ENCODE data around the gene ULBP2.
"Not testable (repeated sequence)": the region's sequence is repeated elsewhere in the genome, so short reads cannot be mapped to it uniquely, and the experiment has no call there.

ULBP2 gene

DNA sequence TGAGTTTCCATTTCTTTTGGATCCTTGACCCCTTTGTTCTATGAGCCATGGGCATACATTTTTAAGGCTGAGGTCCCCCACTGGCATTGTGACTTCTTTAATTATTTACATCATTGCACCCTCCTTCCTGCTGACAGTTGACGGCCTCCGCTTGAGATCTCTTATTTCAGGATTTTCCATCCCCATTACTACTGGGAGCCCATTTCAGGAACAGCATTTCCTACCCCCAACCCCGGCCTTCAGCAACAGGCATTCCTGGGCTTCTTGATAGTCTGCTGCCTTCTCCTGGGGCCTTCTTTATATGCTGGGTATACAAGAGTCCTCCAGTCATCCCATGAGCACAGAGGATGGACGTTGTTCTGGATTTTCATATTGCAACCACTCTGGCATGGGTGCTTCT is 25.8 kb downstream of the ULBP2 start:
- DNase-seq (ENCODE audit: low read depth, low spot score), result no peak

DNA sequence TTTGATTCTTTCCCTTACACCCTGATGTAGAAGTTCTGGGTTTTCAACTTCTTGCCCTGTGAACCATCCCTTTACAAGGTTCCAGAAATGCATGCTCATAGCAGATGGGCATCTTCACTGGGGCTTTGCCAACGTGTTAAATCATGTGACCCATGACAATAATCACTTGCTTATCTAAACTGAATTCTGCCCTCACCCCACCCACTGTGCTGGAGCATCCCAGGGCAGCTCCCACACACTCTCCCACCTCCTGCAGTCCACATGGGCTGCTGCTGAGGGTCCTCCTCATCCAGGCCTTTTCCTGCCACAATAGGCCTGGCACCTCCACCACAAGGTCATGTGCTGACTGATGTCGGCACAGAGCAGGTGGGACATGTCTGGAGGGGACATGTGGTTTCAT is 26.2 kb downstream of the ULBP2 start:
- DNase-seq (ENCODE audit: low read depth, low spot score), result not testable (repeated sequence)

DNA sequence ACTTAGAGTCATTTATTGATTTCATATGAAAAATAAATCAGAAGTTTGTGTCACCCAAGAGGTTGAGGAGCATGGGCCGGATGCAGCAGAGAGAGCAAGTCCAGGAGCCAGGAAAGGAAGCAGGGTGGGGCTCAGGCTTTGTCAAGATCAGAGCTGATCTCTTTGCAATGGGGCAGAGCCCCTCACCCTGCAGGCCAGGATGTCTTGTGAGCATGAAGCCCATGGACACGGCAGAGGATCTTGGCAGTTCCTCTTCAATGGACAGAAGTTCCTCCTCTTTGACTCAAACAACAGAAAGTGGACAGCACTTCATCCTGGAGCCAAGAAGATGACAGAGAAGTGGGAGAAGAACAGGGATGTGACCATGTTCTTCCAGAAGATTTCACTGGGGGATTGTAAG is 27.1 kb downstream of the ULBP2 start:
- not testable (repeated sequence) for DNase-seq (ENCODE audit: low read depth, low spot score)

DNA sequence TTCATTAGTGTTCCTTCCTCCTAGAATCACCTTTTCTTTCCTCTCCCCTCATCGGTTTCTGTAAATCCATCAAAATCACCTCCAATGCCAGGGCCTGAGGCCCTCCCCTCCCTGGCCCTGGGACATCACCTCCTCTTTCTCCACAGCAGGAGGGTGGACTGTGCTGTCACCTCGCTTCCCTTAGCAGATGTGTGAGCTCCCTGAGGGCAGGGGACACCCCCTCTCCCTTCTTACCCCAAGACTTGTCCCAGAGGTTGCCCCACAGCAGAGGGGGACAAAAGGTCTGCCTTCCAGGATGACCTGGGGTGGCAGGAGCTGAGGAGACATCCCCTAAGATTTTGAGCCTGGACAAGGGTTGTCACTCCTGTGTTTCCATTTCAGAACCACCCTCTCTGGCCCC is 27.8 kb downstream of the ULBP2 start:
- no peak for DNase-seq (ENCODE audit: low read depth, low spot score)

DNA sequence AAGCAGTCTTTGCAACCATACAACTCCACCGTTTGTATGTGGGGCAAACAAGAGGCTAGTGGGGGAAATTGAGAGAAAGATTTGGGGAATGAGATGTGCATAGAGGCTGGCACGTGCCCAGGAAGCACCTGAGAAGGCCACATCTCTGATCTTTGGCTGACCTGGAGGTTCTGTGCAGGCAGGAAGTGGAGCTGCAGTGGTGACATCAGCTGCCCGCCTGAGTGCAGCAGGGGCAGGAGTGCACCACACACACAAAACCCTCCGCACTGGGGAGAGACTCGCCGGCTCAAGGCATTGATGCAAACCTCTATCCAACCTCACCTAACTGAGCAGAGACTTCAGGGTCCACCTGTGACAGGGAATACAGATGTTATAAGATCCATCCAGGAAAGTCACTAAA is 32.6 kb downstream of the ULBP2 start:
- DNase-seq (ENCODE audit: low read depth, low spot score), result not testable (repeated sequence)

DNA sequence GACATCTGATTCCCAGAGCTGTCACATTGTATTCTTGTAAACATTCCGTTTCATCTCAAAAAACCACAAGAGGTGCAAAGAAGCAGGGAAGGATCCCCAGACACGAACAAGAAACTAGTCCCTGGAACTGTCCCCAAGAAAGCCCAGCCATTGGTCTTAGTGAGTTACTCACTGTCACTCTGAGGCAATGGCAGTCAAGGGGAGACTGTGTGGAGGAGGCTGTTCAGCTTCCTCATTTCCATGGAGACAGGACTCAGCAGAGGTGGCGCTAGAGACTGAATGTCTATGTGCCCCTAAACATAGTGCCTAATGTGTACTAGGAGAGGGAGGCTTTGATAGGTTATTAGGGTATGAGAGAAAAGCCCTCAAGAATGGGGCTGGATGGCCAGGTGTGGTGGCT is 33.0 kb downstream of the ULBP2 start:
- no peak for DNase-seq (ENCODE audit: low read depth, low spot score)

DNA sequence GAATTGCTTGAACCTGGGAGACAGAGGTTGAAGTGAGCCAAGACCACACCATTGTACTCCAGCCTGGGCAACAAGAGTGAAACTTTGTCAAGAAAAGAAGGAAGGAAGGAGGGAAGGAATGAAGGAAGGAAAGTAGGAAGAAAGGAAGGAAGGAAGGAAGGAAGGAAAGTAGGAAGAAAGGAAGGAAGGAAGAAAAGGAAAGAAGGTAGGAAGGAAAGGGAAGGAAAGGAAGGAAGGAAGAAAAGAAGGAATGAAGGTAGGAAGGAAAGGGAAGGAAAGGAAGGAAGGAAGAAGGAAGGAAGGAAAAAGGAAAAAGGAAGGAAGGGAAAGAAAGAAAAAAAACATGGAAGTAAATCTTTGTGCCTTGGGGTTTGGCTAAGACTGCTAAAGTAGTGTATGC is 33.6 kb downstream of the ULBP2 start:
- no peak for DNase-seq (ENCODE audit: low read depth, low spot score)

DNA sequence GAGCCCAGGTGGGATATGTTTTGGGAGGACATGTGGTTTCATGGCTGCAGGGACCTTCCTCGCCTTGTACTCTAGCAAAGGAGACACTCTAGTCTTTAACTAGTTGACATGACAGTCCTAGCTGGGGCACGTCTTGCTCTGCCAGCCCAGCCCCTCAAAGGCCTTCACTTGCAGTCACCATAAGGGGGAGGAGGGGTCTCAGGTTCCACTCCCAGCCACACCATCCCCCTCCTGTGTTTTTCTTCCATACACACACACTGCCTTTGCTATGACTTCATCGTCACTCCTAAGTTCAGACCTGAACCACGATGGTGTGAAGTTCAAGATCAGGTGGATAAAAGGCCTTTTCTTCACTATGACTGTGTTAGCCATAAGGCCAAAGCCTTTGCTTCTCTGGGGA is 35.4 kb downstream of the ULBP2 start:
- no peak for DNase-seq (ENCODE audit: low read depth, low spot score)

DNA sequence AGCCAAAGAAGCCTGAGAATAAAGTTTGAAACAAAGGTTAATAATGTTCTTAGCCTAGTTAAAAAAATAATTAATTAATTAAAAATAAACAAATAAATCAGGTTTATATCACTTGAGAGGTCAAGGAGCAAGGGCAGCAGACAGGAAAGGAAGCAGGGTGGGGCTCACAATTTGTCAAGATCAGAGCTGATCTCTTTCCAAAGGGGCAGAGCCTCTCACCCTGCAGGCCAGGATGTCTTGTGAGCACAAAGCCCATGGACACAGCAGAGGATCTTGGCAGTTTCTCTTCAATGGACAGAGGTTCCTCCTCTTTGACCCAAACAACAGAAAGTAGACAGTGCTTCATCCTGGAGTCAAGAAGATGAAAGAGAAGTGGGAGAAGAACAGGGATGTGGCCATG is 36.8 kb downstream of the ULBP2 start:
- DNase-seq (ENCODE audit: low read depth, low spot score), result no peak

DNA sequence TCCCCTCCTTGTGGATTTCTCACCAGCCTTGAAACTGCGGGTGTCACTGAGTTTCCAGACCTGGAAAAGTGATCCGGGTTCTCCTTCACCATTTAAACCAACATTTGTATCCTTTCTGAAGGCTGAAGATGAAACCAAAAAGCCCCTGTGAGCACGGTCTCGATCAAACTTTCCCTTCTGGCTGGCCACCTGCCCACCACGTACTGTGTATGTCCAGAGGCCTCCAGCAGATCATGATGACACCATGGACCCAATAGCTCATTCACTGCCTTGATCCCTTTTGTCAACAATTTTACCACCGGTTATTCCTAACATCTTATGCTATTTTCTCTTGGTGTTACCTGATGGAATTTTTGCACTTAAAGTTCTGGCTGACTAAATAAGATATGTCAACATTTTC is 37.5 kb downstream of the ULBP2 start:
- DNase-seq (ENCODE audit: low read depth, low spot score), result no peak

DNA sequence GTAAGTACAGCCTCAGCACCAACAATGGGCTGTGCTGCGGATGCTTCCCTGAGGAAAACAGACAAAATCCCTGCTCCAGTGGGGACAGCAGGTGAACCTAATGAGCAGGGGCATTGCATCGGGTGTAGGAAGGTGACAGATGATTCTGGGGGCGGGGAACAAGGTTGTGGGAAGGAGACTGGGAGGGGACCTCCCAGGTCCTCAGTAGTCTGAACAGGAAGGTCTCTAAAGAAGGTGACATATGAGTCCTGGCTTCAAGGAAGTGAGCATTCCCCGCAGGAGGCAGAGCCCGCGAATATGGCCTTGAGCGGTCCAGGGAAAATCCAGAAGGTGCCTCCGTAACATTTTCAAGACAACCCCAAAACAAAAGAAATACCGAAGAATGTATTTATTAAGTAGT is 41.3 kb downstream of the ULBP2 start:
- no peak for DNase-seq (ENCODE audit: low read depth, low spot score)

DNA sequence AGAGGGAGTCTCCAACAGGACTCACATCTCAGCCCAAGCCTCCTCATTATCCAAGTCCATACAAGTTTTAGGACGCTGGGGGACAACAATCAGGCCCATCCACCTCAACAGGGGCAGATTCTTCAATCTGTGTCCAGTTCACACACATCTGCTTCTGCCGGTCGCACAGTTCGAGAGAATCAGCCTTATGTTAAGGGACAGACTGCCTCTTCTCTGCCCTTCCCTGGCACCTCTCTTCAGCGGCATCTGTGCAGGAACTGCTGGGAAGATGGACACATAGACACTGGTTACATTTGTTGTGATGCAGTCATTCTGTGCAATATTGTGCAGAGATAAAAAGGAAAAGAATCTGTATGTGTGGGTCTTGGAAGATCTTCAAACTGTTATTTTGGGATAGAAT is 43.0 kb downstream of the ULBP2 start:
- no peak for DNase-seq (ENCODE audit: low read depth, low spot score)

DNA sequence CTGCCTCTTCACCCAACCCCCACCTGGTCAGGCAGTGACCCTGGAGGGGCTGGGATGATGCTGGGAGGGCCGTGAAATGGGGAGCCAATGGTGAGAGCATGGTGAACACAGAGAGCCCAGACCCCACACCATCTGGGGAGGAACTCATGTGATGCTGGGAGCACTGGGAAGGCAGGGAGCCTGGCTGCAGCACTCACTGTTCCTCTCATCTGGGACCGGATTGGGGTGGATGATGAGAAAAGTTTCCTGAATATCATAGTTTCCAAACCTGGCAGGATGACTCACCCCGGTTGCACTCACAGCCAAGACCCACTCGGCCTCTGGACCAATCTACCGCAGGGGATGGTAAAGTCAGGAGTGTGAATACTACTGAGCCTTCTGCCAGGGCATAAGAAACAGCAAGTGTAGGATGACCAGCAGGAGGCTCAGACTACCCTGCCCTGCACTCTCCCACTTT is 43.7 kb downstream of the ULBP2 start:
- no peak for DNase-seq (ENCODE audit: low read depth, low spot score)

DNA sequence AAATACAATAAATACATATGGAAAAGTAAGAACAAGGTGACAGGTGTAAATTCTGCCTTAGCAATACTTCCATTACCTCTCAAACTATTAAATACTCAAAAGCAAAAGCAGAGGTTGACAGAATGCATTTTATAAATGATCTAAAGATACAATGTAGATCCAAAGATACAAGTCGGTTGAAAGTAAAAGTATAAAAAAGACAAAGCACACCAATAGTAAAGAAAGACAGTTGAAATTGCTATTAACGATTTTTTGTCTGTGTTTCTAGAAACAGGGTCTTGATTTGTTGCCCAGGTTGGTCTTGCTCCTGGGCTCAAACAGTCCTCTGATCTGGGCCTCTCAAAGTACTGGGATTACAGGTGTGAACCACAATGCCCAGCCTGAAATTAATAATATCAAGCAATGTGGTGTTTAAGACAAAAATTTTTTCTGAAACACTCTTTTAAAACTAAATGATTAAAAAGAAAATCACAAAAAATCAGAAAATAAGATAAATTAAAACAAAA is 45.8 kb downstream of the ULBP2 start:
- DNase-seq (ENCODE audit: low read depth, low spot score), result no peak

DNA sequence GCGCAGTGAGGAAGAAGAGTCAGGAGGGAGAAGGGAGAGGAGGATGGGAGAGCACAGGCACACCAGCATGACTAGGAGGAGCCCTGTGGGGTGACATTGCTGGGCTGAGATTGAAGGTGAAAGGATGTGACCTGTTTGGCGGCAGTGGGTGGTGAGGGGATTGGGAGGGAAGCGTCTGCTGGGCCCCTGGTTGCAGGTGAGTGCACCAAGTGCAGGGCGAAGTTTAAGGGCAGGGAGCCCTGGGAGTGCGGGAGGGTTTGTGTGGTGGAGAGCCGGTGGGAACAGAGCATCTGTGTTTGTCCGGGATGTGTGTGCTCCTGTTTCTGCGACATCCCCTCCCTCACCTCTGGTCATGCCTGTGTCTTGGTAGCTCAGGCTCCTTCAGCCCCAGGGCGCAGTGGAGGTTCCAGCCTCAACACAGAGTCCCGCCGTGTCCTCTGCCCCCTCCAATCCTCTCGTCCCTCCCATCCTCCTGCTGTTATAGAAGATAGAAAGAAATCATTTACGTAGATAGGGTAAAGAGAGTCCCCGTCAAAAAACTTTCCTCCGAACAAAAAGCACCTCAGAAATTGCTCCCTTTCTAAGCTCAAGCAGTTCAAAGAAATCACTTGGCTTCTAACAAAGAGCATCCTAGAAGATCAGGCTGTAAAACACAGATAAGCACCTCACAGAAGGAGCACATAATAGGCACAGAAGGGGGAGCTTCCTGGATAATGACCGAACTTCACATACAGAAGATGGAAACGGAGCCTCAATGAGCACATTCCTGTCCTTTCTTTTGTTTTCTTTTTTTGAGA is 46.9 kb downstream of the ULBP2 start:
- DNase-seq (ENCODE audit: low read depth, low spot score), result peak; percentile 84

DNA sequence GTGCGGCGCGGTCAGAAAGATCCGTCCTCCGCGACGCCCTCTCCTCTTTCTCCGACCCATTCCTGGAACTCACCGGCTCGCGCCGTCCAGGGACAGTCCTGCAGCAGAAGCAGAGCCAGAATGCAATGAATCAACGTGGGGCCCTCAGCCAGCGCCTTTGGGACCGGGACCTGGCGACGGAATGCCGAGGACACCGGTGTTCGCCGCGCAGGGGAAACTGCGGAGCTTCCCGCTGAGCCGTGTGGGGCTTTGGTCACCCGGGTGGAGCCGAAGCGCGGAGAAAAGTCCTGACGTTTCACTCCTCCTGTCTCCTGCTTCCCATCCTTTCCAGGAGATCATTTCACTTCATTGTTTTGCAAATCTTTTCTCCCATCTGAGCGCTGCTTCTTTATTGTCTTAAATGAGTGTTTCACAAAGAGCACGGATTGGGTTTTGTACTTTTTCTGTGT is 48.4 kb downstream of the ULBP2 start:
- no peak for DNase-seq (ENCODE audit: low read depth, low spot score)

DNA sequence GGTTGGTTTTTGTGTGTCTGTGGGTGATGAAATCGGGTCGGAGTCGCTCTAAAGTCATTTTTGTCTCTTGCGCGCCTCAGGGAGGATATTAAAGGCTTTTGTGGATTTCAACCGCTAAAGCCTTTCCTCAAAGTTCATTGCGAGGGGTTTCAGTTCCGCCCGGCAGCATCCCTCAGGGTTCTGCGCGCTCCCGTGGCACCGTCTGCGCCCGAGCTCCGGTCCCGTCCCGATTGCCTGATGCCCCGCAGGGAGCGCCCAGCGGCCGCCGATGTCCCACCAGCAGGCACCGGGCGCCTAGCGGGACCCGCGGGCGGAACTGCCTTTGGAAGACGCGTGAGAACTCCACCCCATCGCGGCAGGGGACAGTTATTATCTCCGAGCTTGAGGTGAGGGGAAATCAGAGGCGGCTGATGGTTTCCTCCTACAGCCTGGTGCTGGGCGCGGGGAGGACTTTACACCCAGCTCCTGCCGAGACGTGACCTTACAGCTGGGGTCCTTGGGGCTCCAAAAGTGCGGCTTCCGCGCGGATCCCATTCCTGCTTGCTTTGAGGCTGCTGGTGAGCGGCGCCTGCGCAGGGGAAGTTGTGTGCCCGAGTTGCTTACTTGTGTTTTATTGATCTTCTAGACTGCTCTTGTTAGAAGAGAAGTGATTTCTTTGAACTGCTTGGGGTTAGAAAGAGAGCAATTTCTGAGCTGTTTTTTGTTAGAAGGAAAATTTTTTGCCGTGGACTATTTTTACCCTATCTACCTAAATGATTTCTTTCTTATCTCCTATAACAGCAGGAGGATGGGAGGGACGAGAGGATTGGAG is 49.1 kb downstream of the ULBP2 start:
- DNase-seq (ENCODE audit: low read depth, low spot score), result no peak

DNA sequence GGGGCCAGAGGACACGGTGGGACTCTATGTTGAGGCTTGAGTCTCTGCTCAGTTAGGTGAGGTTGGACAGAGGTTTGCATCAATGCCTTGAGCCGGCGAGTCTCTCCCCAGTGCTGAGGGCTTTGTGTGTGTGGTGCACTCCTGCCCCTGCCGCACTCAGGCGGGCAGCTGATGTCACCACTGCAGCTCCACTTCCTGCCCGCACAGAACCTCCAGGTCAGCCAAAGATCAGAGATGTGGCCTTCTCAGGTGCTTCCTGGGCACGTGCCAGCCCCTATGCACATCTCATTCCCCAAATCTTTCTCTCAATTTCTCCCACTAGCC is 49.6 kb downstream of the ULBP2 start:
- DNase-seq (ENCODE audit: low read depth, low spot score), result not testable (repeated sequence)

DNA sequence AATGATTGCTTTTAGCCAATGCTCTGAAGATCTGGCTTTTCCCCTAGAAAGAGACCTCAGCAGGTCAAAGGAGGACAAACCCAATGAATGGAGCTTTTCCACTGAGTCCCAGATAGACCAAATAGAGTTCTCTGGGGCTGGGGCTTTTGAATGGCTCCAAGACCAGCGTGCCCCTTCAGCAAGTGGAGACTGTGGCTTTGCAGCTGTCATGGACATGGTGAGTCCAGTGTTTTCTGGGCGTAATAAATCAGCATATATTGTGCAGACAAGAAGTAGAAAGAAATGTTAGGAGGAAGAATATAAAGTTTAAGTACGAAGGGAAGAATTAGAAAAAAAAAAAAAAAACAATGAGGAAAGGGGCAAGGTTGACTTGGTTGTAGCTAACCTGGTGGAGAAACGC is 50.0 kb downstream of the ULBP2 start:
- no peak for DNase-seq (ENCODE audit: low read depth, low spot score)

DNA sequence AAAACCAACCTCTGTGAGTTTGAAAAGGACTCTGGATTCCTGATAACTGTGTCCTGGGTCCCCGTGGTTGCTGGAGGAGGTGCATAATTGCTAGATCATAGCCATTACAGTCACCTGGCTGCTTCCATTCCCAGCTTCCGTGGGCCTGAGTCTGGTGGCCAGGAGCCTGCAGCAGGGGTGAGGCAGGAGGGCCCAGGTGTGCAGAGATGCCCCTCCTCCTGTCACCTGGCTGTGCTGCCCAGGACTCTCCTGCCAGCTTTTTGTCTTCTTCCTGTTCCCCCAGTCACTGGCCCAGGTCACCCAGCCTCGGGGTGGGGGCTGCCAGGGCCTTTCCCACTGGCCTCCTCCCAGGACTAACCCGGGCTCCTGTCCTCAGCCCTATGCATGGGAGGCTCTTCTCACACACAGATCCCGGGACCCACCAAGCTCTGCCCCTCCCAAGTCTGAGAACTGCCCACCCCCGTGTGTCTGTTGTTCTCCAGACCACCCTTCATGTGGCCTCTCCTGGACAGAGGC is 53.5 kb downstream of the ULBP2 start:
- DNase-seq (ENCODE audit: low read depth, low spot score), result no peak

DNA sequence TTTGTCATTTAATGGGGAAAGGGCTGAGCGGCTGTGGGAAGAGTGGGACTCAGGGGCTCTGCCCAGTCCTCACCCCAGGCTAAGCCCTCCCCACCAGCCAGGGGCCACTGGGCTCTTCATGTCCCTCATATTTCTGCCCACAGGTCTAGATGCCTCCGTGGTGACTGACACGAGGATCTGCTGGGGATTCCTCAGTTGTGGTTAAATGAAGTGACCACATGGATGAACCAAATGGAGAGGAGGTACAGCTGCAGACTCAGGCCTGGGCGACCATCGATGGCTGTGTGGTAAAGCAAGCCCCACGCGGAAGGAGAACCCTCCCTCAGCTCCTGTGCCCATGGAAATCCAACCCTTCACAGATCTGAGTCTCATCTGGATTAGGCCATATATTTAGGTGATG is 54.2 kb downstream of the ULBP2 start:
- no peak for DNase-seq (ENCODE audit: low read depth, low spot score)

All from iPS DF 19.7 (cell line).